Measurements from ENCODE around the gene NABP1. TPM values are rescaled to one million over a fixed set of nuclear protein-coding genes. Genes with fewer than 3 reads are reported as not detected.

NABP1 gene
- total RNA-seq, 1 donor from 2014 or later = 20.5 TPM

Other genes with a start within 250 kb of the NABP1 start
- 4.4 TPM for gene CAVIN2, start 169.0 kb downstream of the NABP1 start, total RNA-seq (ENCODE audit: unreplicated experiment)